K562 (cell line): ENCODE measurements around the gene ACSS2. TPM values are rescaled to one million over a fixed set of nuclear protein-coding genes. Genes with fewer than 3 reads are reported as not detected.

Experiments
- ARID3A ChIP-seq: IDR thresholded peaks from 2 replicates; pipeline ENCODE4 v1.6.1; 2012; ENCODE audit warnings: low read depth, low read length, improper control_type of control experiment, borderline replicate concordance
- ATF2 ChIP-seq: sonication (generic); formaldehyde crosslinking; IDR thresholded peaks from 2 replicates; pipeline ENCODE4 v1.8.1; 2022; ENCODE audit warnings: missing genetic modification reagents
- CBFA2T3 ChIP-seq: fragments of 450-650 bp; IDR thresholded peaks from 2 replicates; pipeline ENCODE4 v1.6.1; 2017
- CREB1 ChIP-seq, 2 experiments: sonication (generic) in 1 of 2; formaldehyde crosslinking in 1 of 2; IDR thresholded peaks; 2 replicates each; pipeline versions ENCODE4 v1.6.1 to v1.8.0; 2012 to 2022; ENCODE audit warnings: inconsistent platforms in 1 of 2, mild to moderate bottlenecking in 1 of 2, missing genetic modification reagents in 1 of 2, moderate library complexity in 1 of 2
- CTBP1 ChIP-seq: fragments of 450-650 bp; IDR thresholded peaks from 2 replicates; pipeline ENCODE4 v1.6.1; 2016; ENCODE audit warnings: borderline replicate concordance
- IRF1 ChIP-seq: sonication (generic); formaldehyde crosslinking; IDR thresholded peaks from 2 replicates; pipeline ENCODE4 v1.8.0; 2022; ENCODE audit warnings: missing genetic modification reagents, mild to moderate bottlenecking, borderline replicate concordance
- L3MBTL2 ChIP-seq: fragments of 450-650 bp; IDR thresholded peaks from 2 replicates; pipeline ENCODE4 v1.6.1; 2016; ENCODE audit warnings: mild to moderate bottlenecking, moderate library complexity
- RFX1 ChIP-seq: fragments of 450-650 bp; IDR thresholded peaks from 2 replicates; pipeline ENCODE4 v1.6.1; 2016; ENCODE audit warnings: mild to moderate bottlenecking, moderate library complexity
- RHOXF2B ChIP-seq: fragments of 250-450 bp; sonication (Bioruptor Pico); conservative IDR thresholded peaks from 2 replicates; pipeline ENCODE4 v1.5.1; 2021
- SMARCC2 ChIP-seq: fragments of 450-650 bp; IDR thresholded peaks from 2 replicates; pipeline ENCODE4 v1.6.1; 2017; ENCODE audit warnings: antibody characterized with exemption, moderate library complexity, mild to moderate bottlenecking, low read depth
- SNRNP70 ChIP-seq: fragments of 200-400 bp; formaldehyde crosslinking; optimal IDR thresholded peaks from 2 replicates; pipeline ENCODE3; 2017; ENCODE audit warnings: low read depth, low read length
- SRSF3 ChIP-seq: fragments of 200-400 bp; formaldehyde crosslinking; IDR thresholded peaks from 2 replicates; pipeline ENCODE4 v1.6.1; 2016; ENCODE audit warnings: mild to moderate bottlenecking, low read length, moderate library complexity; ENCODE audit not compliant: insufficient read depth
- TAF7 ChIP-seq: fragments of 450-650 bp; IDR thresholded peaks from 2 replicates; pipeline ENCODE4 v1.6.1; 2016; ENCODE audit warnings: missing genetic modification characterization, missing compliant biosample characterization
- TFAM ChIP-seq: fragments of 250-450 bp; sonication (Bioruptor Pico); conservative IDR thresholded peaks from 2 replicates; pipeline ENCODE4 v1.5.0; 2021; ENCODE audit warnings: mild to moderate bottlenecking, moderate library complexity
- XRCC4 ChIP-seq: IDR thresholded peaks from one replicate; pipeline ENCODE4 v1.6.1; 2011; ENCODE audit not compliant: insufficient read depth, insufficient read length; ENCODE audit errors: extremely low read depth
- ZNF197 ChIP-seq: fragments of 200-800 bp; sonication (Bioruptor generic); IDR thresholded peaks from 2 replicates; pipeline ENCODE4 v1.6.1; 2016; ENCODE audit warnings: low read depth, missing genetic modification characterization, missing compliant biosample characterization
- ZNF282 ChIP-seq: sonication (generic); formaldehyde crosslinking; IDR thresholded peaks from 2 replicates; pipeline ENCODE4 v1.8.1; 2023; ENCODE audit warnings: missing genetic modification reagents
- ZNF3 ChIP-seq: fragments of 250-450 bp; sonication (Bioruptor Pico); IDR thresholded peaks from 2 replicates; pipeline ENCODE4 v1.5.0; 2021; ENCODE audit warnings: mild to moderate bottlenecking, moderate library complexity
- ZNF384 ChIP-seq: IDR thresholded peaks from 2 replicates; pipeline ENCODE4 v1.6.1; 2012; ENCODE audit warnings: low read depth, low read length, improper control_type of control experiment
- ZNF707 ChIP-seq: fragments of 250-450 bp; sonication (Bioruptor Pico); conservative IDR thresholded peaks from 2 replicates; pipeline ENCODE4 v1.8.0; 2022; ENCODE audit warnings: inconsistent platforms, mild to moderate bottlenecking, moderate library complexity
- polyA plus RNA-seq, 8 experiments: library from polyadenylated mRNA; depleted of rRNA in 4 of 8; stranded (reverse) in 5 of 8; unstranded in 3 of 8; fragments of >200 nt; fragmentation: Nextera tagmentation in 2 of 8; fragmentation: Illumina TruSeq in 1 of 8; extraction: Ambion mirVana in 2 of 8; extraction: Trizol in 1 of 8; gene quantifications; 2 replicates each; pipeline versions ENCODE4 v1.2.1 to v1.2.3, GENCODE V29; 2011 to 2014; ENCODE audit warnings: inconsistent platforms in 1 of 8, missing spikeins in 1 of 8
- total RNA-seq, 7 experiments: library from RNA; depleted of rRNA in 6 of 7; stranded (reverse); fragments of >200 nt in 6 of 7; fragmentation: Illumina TruSeq in 2 of 7; extraction: Trizol in 2 of 7; gene quantifications; 2 replicates each; pipeline versions ENCODE4 v1.2.1 to v1.2.3, GENCODE V29; 2011 to 2021; ENCODE audit warnings: low replicate concordance in 1 of 7
- TF ChIP-seq, protein P1 (sequence below): IDR thresholded peaks from 2 replicates; pipeline ENCODE4 v1.6.1; 2016; ENCODE audit warnings: missing genetic modification characterization, missing compliant biosample characterization

ACSS2 gene
- total and polyA plus RNA-seq, 9 of the 15 experiments (the other 6 are each of a cell fraction or from before 2014, with no cell fraction given), result 21.9 to 246 (median 66.2) TPM

DNA sequence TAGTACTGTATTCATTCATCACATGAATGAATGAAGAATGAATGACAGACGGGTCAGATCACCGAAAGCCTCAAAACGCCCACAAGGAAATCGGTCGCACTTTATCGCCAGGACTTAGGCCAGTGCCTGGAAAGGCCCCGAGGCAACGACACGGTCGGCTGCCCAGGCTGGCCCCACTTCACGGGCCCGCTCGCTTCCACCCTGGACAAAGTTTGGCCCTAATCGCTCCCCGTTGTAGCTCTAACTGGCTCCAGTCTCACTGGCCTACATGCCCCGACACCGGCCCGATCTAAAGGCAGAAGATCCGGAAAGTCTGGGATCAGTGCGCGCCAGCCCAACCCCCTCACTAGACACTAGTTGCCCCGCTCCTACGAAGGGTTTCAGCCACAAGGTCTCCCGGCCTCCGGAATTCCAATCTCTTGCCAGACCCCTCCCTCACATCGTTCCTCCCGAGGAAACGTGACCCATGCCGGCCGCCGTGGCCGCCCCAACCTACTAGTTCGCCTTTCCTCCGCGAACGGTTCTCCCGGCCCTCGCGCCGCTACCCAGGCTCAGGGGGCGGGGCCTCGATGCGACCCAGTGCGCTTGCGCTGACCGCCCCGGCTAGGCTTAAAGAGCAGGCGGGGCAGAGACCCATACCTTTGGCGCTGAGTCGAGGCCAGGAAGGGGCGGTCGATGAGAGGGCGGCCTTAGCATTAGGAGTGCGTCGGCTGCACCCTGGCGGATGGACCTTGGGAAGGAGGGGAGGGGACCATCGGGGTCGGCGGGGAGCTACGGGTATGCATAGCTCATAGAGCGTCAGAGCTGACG, 79.0 kb downstream of the ACSS2 start, which contains the start of the genes GSS and MYH7B (continued):
- TF ChIP-seq L3MBTL2 (peak; percentile 77), CREB1 (IDR thresholded peaks at IDR 0.05) (peak; percentile 37; the same call in 1 of the 2 replicates), CREB1 (CRISPR knock-in tag; IDR thresholded peaks at IDR 0.05) (peak; percentile 75), ZNF282 (CRISPR knock-in tag) (no peak), RHOXF2B (no peak), CTBP1 (peak; percentile 70; the same call in 1 of the 2 replicates), CBFA2T3 (no peak), IRF1 (CRISPR knock-in tag) (no peak), ZNF197 (no peak), TFAM (CRISPR knock-in tag) (no peak), ATF2 (CRISPR knock-in tag) (no peak), ARID3A (no peak), SNRNP70 (no peak), RFX1 (no peak), SRSF3 (no peak), ZNF707 (CRISPR knock-in tag) (no peak), SMARCC2 (no peak), ZNF384 (no peak), XRCC4 (no peak), TAF7 (peak; percentile 95), ZNF3 (CRISPR knock-in tag) (no peak)
- TF ChIP-seq, protein P1, sequence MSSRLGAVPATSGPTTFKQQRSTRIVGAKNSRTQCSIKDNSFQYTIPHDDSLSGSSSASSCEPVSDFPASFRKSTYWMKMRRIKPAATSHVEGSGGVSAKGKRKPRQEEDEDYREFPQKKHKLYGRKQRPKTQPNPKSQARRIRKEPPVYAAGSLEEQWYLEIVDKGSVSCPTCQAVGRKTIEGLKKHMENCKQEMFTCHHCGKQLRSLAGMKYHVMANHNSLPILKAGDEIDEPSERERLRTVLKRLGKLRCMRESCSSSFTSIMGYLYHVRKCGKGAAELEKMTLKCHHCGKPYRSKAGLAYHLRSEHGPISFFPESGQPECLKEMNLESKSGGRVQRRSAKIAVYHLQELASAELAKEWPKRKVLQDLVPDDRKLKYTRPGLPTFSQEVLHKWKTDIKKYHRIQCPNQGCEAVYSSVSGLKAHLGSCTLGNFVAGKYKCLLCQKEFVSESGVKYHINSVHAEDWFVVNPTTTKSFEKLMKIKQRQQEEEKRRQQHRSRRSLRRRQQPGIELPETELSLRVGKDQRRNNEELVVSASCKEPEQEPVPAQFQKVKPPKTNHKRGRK (tag), result no peak
